CD4-positive, alpha-beta T cell treated with Interleukin-6 for 4 hours (primary cell): ENCODE measurements around the gene TRPC1.

Experiments
- DNase-seq: peaks from one replicate; pipeline ENCODE4 v3.0.0-alpha.2; 2020; ENCODE audit warnings: mixed read lengths

TRPC1 gene

GRCh38 chr3:142844339-142844977, 120.6 kb downstream of the TRPC1 start:
- DNase-seq = no peak

- no peak for DNase-seq
Observed at GRCh38 chr3:142846779-142847577, 123.1 kb downstream of the TRPC1 start.

- no peak for DNase-seq
Observed at GRCh38 chr3:142849148-142849547, 125.3 kb downstream of the TRPC1 start.

GRCh38 chr3:142850395-142851023, 126.7 kb downstream of the TRPC1 start:
- DNase-seq = no peak

GRCh38 chr3:142852009-142852408, 128.2 kb downstream of the TRPC1 start:
- no peak for DNase-seq

GRCh38 chr3:142853270-142854168, 129.7 kb downstream of the TRPC1 start:
- DNase-seq = no peak

GRCh38 chr3:142857056-142857455, 133.2 kb downstream of the TRPC1 start:
- DNase-seq = no peak
